GM19193 (cell line): Measurements from ENCODE around the gene LNX1.

Experiments
- POLR2A ChIP-seq: IDR thresholded peaks from 4 replicates; pipeline ENCODE4 v1.6.1; 2011; ENCODE audit not compliant: insufficient read depth, insufficient read length; ENCODE audit errors: extremely low read depth

The LNX1 gene

DNA sequence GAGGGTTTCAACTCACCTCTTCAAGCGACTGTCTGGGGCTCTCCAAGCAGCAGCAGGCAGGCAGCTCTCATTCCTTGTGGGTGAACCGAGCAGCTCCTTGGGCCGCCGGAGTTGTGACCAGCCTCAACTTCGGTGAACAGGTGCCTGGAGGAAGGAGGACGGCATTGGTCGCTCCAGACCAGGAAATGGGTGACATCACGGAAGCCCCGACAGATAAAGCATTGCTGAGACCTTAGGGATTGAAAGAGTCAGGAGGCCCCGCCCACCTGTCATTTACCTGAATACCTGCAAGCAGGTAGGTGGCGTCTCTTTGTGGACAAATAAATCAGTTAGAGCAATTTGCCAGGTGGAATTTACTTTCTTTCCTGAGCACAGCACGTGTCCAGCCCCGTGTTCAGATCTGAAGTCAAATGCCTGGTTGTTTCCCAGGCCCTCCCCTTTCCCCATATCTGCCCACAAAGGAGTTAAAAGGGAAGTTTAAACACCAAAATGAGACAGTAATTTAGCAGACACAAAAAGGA is at the start of gene LNX1:
LNX1 (minus strand) TSS at position 115 of the 521 bp plus-strand sequence. CDS start 17,484 bp downstream, outside the sequence.
- TF ChIP-seq POLR2A, result peak; percentile 32

DNA sequence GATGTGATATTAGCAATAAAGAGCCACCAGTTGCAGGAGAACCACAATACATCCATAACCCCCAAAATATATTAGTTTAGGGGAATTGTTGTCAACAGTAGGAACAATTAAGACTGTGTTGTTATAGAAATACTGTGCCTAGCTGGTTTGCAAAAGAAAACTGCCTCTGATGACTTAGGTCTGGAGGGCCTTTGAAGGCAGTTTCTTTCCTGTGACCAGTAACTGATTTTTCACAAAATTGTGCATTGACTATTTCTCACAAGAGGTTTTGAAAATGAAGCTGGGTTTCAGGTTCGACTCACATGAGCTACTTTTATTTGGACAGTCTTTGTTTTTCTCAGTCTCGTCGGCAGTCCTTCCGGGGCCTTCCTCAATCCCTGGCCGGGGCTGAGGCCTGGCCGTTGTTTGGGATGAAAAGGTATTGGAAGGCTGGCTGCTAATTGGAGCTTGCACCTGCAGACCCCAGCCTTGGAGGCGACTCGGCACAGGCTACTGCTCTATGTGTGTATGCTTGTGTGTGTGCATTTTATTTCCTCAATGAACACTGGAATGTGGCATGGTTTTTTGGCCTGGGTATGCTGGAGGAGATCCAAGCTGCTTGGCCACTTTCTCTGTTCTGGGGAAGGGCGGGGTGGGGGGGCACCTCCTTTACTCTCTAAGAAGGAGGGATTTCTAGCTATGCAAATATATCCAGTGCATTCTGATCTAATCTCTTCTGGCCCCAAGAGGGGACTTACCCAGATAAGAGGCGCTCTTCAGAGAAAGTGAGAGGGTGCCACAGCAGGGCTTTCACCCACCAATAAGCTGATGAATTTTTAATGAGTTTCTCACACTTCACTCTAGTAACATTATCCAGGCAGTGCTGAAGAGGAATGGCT is 49.5 kb upstream of the LNX1 start:
- TF ChIP-seq POLR2A, result no peak

DNA sequence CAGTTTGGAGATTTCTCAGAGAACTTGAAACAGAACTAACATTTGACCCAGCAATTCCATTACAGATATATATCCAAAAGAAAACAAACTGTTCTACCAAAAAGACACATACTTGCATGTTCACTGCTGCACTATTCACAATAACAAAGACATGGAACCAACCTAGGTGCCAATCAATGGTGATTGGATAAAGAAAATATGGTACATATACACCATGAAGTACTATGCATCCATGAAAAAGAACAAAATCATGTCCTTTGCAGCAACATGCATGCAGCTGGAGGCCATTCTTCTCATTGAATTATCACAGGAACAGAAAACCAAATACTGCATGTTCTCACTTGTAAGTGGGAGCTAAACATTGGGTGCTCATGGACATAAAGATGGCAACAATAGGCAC is 47.6 kb upstream of the LNX1 start:
- no peak for TF ChIP-seq POLR2A

DNA sequence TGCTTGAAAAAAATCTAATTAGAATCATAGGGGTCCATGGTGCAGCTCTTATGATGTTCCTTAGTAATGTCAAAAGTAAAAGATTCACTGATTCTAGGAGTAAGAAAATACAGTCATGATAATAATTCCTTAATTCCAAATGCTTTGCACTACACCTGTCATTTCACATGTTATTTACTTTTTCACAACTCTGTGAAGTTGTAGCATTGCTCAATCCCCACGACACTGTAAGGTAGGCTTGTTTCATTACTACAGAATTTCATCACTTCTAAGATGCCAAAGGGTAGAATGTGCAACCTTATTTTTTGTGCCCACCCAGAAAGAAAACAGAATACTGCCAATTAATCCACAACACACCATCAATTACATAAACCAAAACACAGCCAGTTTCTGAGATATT is 46.1 kb upstream of the LNX1 start:
- no peak for TF ChIP-seq POLR2A

DNA sequence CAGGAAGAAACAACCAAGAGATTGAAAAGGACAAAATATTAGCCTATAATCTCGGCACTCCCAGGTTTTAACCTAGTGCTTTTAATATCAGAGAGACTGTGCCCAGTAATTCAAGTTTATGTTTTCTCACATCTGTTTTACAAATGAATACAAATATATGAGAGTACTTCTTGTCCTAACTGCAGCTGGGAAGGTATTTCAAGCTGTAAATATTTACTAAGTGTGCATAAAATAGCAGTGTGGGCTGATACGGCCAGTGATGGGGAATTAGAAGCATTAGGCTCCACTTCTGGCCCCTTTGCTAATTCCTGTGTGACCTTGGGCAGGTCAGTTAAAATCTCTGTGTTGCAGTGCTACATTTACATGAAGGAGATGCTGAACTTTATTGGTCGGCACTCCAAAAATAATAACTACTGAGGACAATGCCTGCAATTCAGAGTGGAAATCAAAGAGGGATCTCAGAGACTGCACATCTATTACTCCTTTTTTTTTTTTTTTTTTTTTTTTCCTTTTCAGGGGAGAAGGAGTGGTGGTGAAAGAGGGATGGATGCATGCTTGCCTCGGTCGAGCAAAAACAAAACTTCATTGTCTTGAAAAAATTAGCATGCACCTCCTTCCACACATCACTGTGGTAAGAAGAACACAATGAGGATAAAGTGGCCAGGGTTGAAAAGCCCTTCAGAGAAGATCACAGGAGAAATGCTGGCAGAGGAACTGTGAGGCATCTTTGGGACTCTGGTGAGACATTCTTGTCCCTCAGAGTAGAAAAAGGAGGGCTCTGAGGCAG is 44.6 kb upstream of the LNX1 start:
- TF ChIP-seq POLR2A, result no peak

DNA sequence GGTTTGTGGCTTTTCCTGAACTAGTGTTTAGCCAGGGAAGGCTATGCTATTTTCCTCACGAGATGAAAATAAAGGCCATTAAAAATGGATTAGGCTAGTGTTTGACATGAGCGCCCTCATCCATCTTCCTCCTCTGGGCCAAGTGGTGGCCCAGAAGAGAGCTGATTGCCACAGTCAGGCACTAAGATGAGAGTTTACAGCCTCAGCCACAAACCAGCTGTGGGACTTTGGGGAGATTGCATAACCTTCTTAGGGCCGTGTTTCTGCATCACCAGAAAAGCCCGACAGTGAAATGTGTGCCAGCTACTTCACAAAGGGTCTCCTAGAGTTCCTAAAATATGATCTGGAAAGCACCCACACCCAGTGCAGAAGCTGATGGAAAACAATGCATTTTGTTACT is 42.3 kb upstream of the LNX1 start:
- TF ChIP-seq POLR2A, result no peak

DNA sequence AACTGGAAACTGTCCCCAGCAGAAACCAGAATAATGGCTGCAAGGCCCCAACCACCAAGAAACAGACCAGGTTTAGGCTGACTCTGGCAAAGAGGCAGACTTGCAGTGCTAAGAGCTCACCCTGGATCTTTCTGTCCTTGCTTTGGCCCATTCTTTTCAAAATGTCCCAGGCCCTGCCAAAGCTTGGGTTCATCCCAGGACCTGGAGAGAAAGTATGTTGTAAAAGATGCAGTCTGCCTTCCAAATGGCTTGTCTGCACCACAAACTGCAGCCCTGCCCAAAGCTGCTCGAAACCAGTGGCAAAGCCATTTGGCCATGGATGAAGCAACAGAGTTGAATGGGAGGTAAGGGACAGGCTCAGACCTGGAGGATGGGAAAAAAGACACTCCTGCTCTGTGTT is 38.0 kb upstream of the LNX1 start:
- no peak for TF ChIP-seq POLR2A

DNA sequence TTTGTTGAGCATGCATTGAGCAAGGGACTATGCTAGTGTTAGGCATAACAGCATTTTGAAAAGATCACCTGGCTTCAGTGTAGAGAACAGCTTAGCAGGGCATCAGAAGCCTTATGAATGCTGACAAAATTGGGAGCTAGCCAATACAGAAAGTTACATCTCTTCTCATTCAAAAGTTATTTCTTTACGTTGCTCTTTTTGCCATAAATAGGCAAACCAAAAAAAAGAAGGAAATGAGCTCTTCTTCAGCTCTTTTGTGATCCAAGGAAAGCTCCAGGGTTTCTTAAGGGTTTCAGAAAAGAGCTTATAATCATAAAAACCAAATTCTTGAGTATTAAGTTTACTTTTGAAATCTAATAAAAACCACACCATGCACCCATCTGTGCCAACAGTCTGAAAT is 35.2 kb upstream of the LNX1 start:
- TF ChIP-seq POLR2A, result no peak

DNA sequence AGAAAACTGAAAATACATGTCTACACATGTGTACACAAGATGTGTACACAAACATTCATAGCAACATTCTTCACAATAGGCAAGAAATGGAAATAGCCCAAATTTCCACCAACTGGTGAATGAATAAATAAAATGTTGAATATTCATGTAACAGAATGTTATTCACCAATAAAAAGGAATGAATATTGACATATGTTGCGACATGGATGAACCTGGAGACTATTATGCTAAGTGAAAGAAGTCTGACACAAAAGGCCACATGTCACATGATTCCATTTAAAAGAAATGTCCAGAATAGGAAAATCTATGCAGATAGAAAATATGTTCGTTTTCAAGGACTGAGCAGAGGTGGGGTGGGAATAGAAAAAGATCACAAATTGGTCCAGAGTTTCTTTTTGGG is 34.6 kb upstream of the LNX1 start:
- TF ChIP-seq POLR2A, result no peak

DNA sequence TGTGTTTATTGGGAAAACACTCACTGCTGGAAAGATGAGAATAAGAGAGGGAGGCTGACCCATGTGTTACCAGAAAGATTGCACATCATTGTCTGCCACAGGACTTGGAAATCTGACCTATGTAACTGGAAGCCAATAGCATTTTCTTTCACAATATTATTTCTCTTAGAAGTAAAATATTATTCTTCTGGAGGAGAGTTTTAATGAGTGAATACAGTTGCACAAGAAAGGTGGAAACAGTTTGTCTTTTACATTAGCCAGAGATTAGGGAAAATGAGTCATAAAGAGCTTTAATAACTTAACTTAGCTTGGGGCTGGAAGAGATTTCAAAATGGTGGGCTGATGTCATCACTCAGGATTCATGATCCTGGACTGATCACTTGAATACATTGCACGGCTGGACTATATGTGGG is 31.5 kb upstream of the LNX1 start:
- no peak for TF ChIP-seq POLR2A

DNA sequence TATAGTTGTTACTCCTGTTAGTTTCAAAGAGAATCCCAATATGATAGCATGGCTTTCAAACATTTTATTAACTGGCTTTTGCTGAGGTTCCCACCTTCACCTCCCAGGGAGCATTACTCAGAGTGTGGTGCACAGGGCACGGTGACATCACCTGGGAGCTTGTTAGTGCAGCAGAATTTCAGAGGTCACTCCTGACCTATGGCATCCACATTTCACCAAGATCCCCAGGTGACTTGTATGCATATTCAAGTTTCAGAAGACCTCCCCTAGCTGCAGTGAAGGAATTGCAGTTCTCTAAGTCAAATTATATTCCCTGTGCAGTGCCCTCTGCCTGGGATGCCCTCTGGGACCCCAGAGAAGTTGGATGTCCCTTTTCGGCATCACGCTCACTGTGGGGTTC is 29.7 kb upstream of the LNX1 start:
- no peak for TF ChIP-seq POLR2A

DNA sequence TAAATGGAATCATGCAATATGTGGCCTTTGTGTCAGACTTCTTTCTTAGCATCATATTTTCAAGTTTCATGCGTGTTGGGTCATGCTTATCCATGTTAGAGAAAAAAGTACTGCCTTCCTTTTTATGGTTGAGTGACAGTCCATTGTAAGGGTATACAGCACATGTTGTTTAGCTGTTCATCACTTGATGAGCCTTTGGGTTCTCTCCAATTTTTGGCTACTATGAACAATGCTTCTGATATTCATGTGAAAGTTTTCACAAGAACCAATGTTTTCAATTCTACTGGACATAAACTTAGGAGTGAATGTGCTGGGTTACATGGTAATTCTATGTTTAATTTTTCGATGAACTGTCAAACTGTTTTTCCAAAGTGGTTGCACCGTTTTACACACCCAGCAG is 28.1 kb upstream of the LNX1 start:
- TF ChIP-seq POLR2A, result no peak

DNA sequence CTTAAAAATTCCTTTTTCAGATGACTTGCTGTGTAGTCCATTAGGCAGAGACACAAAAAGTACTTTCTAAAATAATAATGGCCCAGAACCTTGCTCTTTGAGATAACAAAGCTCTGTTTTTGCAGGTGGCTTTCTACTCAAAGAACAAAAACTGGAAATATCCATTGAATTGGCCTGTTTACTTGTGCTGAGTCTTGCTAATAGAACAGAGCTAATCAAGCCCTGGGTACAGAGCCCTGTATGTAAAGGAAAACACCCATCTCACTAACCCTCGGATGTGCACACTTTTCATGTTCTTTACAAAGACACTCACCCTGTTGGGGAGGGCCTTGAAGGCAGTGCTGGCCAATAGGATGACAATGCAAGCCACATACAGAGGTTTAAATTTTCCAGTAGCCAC is 27.0 kb upstream of the LNX1 start:
- TF ChIP-seq POLR2A, result no peak

DNA sequence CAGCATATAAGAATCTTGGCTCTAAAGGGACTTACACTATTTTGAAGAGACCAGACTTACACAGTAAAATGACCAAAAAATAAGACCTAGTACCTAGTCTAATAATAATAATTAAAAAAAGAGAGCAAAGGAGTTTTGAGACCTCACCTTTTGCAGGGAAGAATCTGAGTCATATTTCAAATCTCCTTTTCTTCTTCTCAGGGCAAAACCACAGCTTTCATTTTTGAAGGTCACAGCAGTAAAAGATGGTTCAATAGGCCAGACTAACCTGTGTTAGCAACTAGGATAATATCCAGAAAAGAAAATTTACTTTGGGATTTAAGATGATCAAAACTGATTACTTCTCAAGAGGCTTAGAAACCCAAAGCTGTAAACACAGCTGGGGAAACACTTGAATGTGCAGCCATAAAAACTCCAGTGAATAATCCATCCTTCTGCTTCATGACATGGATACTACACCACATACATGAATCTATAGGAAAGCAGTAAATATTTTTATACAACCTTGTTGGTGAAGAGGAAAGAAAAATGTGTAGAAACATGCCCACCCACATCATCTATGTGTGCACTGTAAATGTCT is 25.9 kb upstream of the LNX1 start:
- TF ChIP-seq POLR2A, result no peak

DNA sequence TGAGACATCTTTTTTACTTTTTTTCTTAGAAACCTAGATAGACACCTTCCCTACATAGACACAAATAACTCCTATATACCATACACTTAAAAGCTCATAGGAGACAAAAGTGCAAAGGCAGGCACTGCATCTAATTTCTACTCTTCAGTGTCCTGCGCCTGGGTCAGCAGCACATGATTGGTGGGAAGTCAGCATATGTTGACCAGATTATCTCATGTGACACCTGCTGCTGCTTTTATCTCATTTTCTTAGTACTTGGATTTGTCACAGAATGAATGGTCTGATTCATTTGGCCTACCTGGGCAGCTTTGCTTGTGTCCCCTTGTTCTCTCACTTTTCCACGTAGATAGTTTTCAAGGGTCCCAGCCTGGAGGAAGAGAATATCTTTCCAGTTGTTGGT is 24.9 kb upstream of the LNX1 start:
- no peak for TF ChIP-seq POLR2A
